Neuronal stem cell (in vitro differentiated cells): ENCODE data around the gene OBSCN.

Experiments used
- DNase-seq: peaks from one replicate; pipeline ENCODE4 v3.0.0-alpha.2; 2013; ENCODE audit warnings: low spot score
- H2AFZ ChIP-seq: one replicate; pipeline ENCODE4 v1.6.1; 2013; ENCODE audit warnings: mild to moderate bottlenecking, low read length, inconsistent platforms
- H2AK5ac ChIP-seq: 2 replicates; pipeline ENCODE4 v1.6.1; 2013; ENCODE audit warnings: low read depth, mild to moderate bottlenecking, inconsistent platforms, low read length, moderate library complexity, mixed read lengths
- H2BK120ac ChIP-seq: 2 replicates; pipeline ENCODE4 v1.6.1; 2013; ENCODE audit warnings: low read depth, mild to moderate bottlenecking, inconsistent platforms, low read length, moderate library complexity, mixed read lengths
- H2BK12ac ChIP-seq: one replicate; pipeline ENCODE4 v1.6.1; 2013; ENCODE audit warnings: low read length, inconsistent platforms
- H2BK15ac ChIP-seq: 2 replicates; pipeline ENCODE4 v1.6.1; 2013; ENCODE audit warnings: mild to moderate bottlenecking, low read length, inconsistent platforms, mixed read lengths
- H2BK5ac ChIP-seq: one replicate; pipeline ENCODE4 v1.6.1; 2013; ENCODE audit warnings: inconsistent platforms, mild to moderate bottlenecking, low read length, moderate library complexity
- H3K14ac ChIP-seq: one replicate; pipeline ENCODE4 v1.6.1; 2013; ENCODE audit warnings: low read length, inconsistent platforms
- H3K18ac ChIP-seq: 2 replicates; pipeline ENCODE4 v1.6.1; 2013; ENCODE audit warnings: low read length, inconsistent platforms
- H3K23ac ChIP-seq: 2 replicates; pipeline ENCODE4 v1.6.1; 2013; ENCODE audit warnings: low read depth, mild to moderate bottlenecking, mixed read lengths, low read length, inconsistent platforms; ENCODE audit not compliant: poor library complexity
- H3K27ac ChIP-seq: replicated peaks from 3 replicates; pipeline ENCODE4 v1.5.1; 2013; ENCODE audit warnings: low read length, inconsistent platforms
- H3K27me3 ChIP-seq, 3 experiments: 2 replicates each; pipeline ENCODE4 v1.6.1; 2013; ENCODE audit warnings: low read length in 3 of 3, mild to moderate bottlenecking in 2 of 3, inconsistent platforms in 1 of 3, low read depth in 1 of 3, mixed read lengths in 1 of 3, moderate library complexity in 1 of 3; ENCODE audit not compliant: control insufficient read depth in 3 of 3, insufficient read depth in 3 of 3
- H3K36me3 ChIP-seq, 2 donors: replicated peaks in 1 of 2; 2 replicates each; pipeline ENCODE4 v1.6.1; 2013; ENCODE audit warnings: low read length in 2 of 2; ENCODE audit not compliant: control insufficient read depth in 2 of 2, insufficient read depth in 2 of 2
- H3K4ac ChIP-seq: 2 replicates; pipeline ENCODE4 v1.6.1; 2013; ENCODE audit warnings: inconsistent platforms, mild to moderate bottlenecking, low read length, moderate library complexity
- H3K4me1 ChIP-seq, 2 donors: 1 replicate in 1 of 2; 2 replicates in 1 of 2; pipeline ENCODE4 v1.6.1; 2013; ENCODE audit warnings: low read length in 2 of 2, low read depth in 1 of 2; ENCODE audit not compliant: control insufficient read depth in 2 of 2, insufficient read depth in 1 of 2
- H3K4me2 ChIP-seq: one replicate; pipeline ENCODE4 v1.6.1; 2013; ENCODE audit warnings: mild to moderate bottlenecking, low read length, inconsistent platforms; ENCODE audit not compliant: insufficient read depth, poor library complexity, severe bottlenecking
- H3K4me3 ChIP-seq, 2 donors: 2 replicates each; pipeline ENCODE4 v1.5.1; 2013; ENCODE audit warnings: low read length in 2 of 2, mild to moderate bottlenecking in 2 of 2, inconsistent platforms in 1 of 2, moderate library complexity in 1 of 2
- H3K79me1 ChIP-seq: one replicate; pipeline ENCODE4 v1.6.1; 2013; ENCODE audit warnings: low read depth, mild to moderate bottlenecking, inconsistent platforms, low read length, moderate library complexity
- H3K9ac ChIP-seq: one replicate; pipeline ENCODE4 v1.6.1; 2013; ENCODE audit warnings: mild to moderate bottlenecking, low read depth, low read length, inconsistent platforms; ENCODE audit not compliant: poor library complexity
- H3K9me3 ChIP-seq, 2 donors: replicated peaks in 1 of 2; 2 replicates each; pipeline versions ENCODE3 to v1.6.1; 2013; ENCODE audit warnings: low read length in 2 of 2, mild to moderate bottlenecking in 2 of 2, inconsistent platforms in 1 of 2, low read depth in 1 of 2, mixed read lengths in 1 of 2, moderate library complexity in 1 of 2; ENCODE audit not compliant: control insufficient read depth in 2 of 2, insufficient read depth in 1 of 2
- H4K8ac ChIP-seq: one replicate; pipeline ENCODE4 v1.6.1; 2013; ENCODE audit warnings: low read depth, mild to moderate bottlenecking, inconsistent platforms, low read length, moderate library complexity
- H4K91ac ChIP-seq: one replicate; pipeline ENCODE4 v1.6.1; 2013; ENCODE audit warnings: low read length, low read depth, mild to moderate bottlenecking, inconsistent platforms; ENCODE audit not compliant: poor library complexity
- WGBS, 2 donors: extraction: QIAGEN DNeasy Blood & Tissue Kit; methylation state at CpG; one replicate each; pipeline ENCODE4 v1.1.7; 2013; ENCODE audit warnings: missing lambda C conversion rate in 2 of 2, mixed read lengths in 1 of 2; ENCODE audit not compliant: insufficient read length in 2 of 2, insufficient replicate concordance in 1 of 2; ENCODE audit errors: extremely low coverage in 2 of 2; 5-methylcytosine and 5-hydroxymethylcytosine counted together

The OBSCN gene

DNA sequence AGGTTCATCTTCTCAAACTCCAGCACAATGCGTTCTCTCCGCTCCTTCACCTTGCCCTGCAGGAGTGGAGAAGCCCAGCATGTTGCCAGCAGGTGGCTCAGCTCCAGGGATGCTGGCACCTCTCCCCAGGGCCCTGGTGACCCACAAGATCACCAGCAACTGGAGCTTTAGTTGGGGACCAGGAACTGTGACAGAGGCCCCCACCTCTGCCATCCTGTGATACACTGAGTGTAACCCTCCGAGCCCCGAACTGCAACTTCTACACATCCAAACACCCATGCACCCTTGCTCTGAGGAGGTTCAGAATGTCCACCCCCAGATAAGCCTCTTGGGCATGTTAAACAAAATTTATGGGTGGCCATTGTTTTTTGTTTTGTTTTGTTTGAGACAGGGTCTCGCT lies 203.3 kb downstream of the OBSCN start:
- peaks cover 16 to 21% of the 10 kb centered on the region in 2 donors for H3K36me3 ChIP-seq
- H2BK12ac ChIP-seq: no peak overlapping the region
- H2AFZ ChIP-seq: no peak overlapping the region
- H3K14ac ChIP-seq: no peak overlapping the region
- H3K9ac ChIP-seq: no peak overlapping the region
- H2BK15ac ChIP-seq: no peak overlapping the region
- no peak overlapping the region for H3K18ac ChIP-seq
- no peak overlapping the region for H3K4me2 ChIP-seq
- H2BK5ac ChIP-seq: no peak overlapping the region
- H3K27me3 ChIP-seq: peaks cover 0 to 6% (median 0%) of the 10 kb centered on the region in 3 experiments
- H4K8ac ChIP-seq: no peak overlapping the region
- H4K91ac ChIP-seq: no peak overlapping the region
- H2BK120ac ChIP-seq: no peak overlapping the region
- H2AK5ac ChIP-seq: no peak overlapping the region
- no peak overlapping the region for H3K27ac ChIP-seq
- H3K4ac ChIP-seq: no peak overlapping the region
- H3K4me1 ChIP-seq: peaks cover 5 to 22% of the 10 kb centered on the region in 2 donors
- H3K4me3 ChIP-seq: no peak overlapping the region
- no CpG with 5 or more reads among the region's 5 CpGs for WGBS, 2 donors
- no peak overlapping the region for H3K23ac ChIP-seq
- DNase-seq: no peak
- H3K79me1 ChIP-seq: peaks cover 9% of the 10 kb centered on the region
- H3K9me3 ChIP-seq: peaks cover 0 to 3% of the 10 kb centered on the region in 2 donors

DNA sequence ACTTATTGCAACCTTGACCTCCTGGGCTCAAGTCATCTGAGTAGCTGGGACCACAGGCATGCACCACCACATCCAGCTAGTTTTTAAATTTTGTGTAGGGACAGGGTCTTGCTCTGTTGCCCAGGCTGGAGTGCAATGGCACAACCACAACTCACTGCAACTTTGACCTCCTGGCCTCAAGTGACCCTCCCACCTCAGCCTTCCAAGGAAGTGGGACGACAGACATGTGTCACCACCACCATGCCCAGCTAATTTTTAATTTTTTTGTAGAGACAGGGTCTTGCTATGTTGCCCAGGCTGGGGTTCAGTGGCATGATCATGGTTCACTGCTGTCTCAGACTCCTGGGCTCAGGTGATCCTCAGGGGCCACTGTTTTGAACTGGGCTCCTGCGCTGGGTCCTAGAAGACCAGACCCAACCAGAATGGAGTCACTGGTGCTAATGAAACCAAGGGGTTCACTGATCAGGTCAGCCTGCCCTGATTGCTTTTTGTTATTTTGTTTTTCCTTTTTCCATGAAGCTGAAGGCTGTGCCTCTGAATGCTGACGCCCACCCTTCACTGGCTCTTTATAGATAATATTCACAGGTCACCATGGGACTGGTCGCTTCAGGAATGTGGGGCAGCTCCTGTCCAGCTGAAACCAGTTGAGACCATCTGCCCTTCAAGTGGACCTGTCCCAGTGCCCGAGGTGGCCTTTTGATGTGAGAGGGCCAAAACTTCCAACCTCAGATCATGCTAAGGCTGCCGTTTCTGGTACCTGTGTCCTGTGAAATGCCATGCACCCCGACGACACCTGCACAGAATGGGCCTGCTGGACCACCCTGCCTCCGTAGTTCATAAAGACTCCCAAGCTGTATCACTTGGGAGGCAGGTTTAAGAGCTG lies 203.9 kb downstream of the OBSCN start:
- Histone ChIP-seq H3K27ac (no peak overlapping the region), H4K8ac (no peak overlapping the region), H2BK120ac (no peak overlapping the region), H3K23ac (no peak overlapping the region), H3K4ac (no peak overlapping the region), H3K18ac (no peak overlapping the region), H3K9ac (peak overlapping the region; percentile 47), H2BK5ac (no peak overlapping the region), H3K14ac (no peak overlapping the region), H3K36me3 (peaks cover 16 to 21% of the 10 kb centered on the region in 2 donors), H3K9me3 (peaks cover 0 to 3% of the 10 kb centered on the region in 2 donors), H2BK12ac (no peak overlapping the region), H2BK15ac (no peak overlapping the region), H3K27me3 (peaks cover 0 to 6% (median 0%) of the 10 kb centered on the region in 3 experiments), H4K91ac (no peak overlapping the region), H3K4me1 (peaks cover 5 to 22% of the 10 kb centered on the region in 2 donors), H3K4me2 (no peak overlapping the region), H3K79me1 (peaks cover 5% of the 10 kb centered on the region), H3K4me3 (no peak overlapping the region), H2AFZ (no peak overlapping the region), H2AK5ac (no peak overlapping the region)
- no CpG with 5 or more reads among the region's 9 CpGs for WGBS, 2 donors
- no peak for DNase-seq

DNA sequence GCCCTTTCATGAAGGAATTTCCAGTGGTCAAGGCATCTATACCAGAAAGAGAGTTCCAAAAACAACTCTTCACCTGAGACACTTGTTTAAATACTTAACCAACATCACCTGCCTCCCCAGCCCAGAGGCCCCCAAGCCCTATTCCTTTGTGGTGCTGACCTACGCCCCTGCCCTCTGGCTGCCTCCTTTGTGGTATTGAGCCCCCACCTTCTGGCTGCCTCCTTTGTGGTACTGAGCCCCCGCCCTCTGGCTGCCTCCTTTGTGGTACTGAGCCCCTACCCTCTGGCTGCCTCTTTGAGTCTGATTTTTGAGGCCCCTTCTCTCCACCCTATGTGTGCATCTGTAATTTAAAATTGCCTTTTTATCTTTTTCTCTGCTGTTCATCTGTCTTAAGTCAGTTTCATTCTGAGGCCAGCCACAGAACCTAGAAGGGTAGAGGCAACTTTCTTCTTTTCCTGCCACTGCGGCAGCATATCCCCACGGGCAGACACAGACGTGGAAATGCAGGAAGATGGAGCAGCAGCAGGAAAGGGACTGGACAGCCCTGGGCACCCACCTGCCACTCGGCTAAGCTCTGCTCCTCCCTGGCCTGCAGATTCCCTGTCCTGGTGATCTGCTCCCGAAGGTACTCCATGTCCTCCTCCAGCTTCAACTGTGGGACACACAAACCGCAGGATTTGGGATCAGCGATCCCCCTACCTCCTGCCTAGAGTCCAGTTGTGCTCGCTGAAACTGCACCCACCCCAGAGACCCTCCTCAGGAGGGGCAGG lies 205.6 kb downstream of the OBSCN start:
- Histone ChIP-seq H3K23ac (no peak overlapping the region), H4K8ac (no peak overlapping the region), H4K91ac (no peak overlapping the region), H3K4me3 (no peak overlapping the region), H3K27me3 (peaks cover 0 to 11% (median 0%) of the 10 kb centered on the region in 3 experiments), H2BK5ac (no peak overlapping the region), H2BK15ac (no peak overlapping the region), H3K9me3 (peaks cover 0 to 3% of the 10 kb centered on the region in 2 donors), H2BK120ac (no peak overlapping the region), H3K36me3 (peaks cover 16 to 21% of the 10 kb centered on the region in 2 donors), H3K4ac (no peak overlapping the region), H3K9ac (no peak overlapping the region), H2AFZ (no peak overlapping the region), H3K18ac (no peak overlapping the region), H2BK12ac (no peak overlapping the region), H2AK5ac (no peak overlapping the region), H3K4me1 (peaks cover under 1 to 15% of the 10 kb centered on the region in 2 donors), H3K4me2 (no peak overlapping the region), H3K14ac (no peak overlapping the region), H3K27ac (no peak overlapping the region), H3K79me1 (peaks cover 3% of the 10 kb centered on the region)
- WGBS, 2 donors: no CpG with 5 or more reads among the region's 10 CpGs
- no peak for DNase-seq
